Nephron progenitor cell (in vitro differentiated cells): Measurements from ENCODE around the gene MGMT.
"Not testable (repeated sequence)": the region's sequence is repeated elsewhere in the genome, so short reads cannot be mapped to it uniquely, and the experiment has no call there.

ENCODE experiments used
- DNase-seq: peaks from one replicate; pipeline ENCODE4 v3.0.0; 2021
- H3K27ac Mint-ChIP-seq: 2 replicates; pipeline ENCODE4 v1.8.0; 2021; ENCODE audit warnings: mild to moderate bottlenecking, moderate library complexity, mixed read lengths
- H3K27me3 Mint-ChIP-seq: 2 replicates; pipeline ENCODE4 v1.8.0; 2021; ENCODE audit warnings: mild to moderate bottlenecking, low read depth, mixed read lengths; ENCODE audit not compliant: poor library complexity
- H3K36me3 Mint-ChIP-seq: 2 replicates; pipeline ENCODE4 v1.8.0; 2021; ENCODE audit warnings: low read depth, mixed read lengths
- H3K4me1 Mint-ChIP-seq: 2 replicates; pipeline ENCODE4 v1.8.0; 2021; ENCODE audit warnings: mixed read lengths
- H3K4me3 Mint-ChIP-seq: 2 replicates; pipeline ENCODE4 v1.8.0; 2021; ENCODE audit warnings: mild to moderate bottlenecking, moderate library complexity, mixed read lengths
- H3K9me3 Mint-ChIP-seq: 2 replicates; pipeline ENCODE4 v1.8.0; 2021; ENCODE audit warnings: mild to moderate bottlenecking, moderate library complexity, mixed read lengths
- TF ChIP-seq, protein P1 (sequence below): fragments of 200-600 bp; sonication (generic); IDR thresholded peaks from 2 replicates; pipeline ENCODE4 v1.5.0; 2021; ENCODE audit warnings: antibody characterized with exemption

The MGMT gene

DNA sequence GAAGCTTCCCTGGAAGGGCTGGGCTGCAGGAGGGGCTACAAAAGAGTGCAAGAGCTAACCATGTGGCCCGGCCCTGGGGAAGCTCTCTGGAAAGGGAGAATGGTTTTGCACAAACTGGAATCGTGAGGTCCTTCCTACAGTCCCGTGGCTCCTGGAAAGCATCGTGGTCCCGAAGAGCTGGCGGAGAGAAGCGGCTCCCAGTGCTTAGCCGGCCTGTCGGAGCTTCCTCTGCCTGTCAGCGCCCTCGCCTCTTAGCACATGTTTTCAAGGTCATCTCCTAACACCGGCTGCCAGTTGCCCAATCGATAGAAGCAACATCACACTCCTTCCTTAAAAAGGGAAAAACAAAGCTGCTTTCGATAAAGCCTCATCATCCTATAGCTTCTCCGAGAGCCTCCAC lies 42.1 kb upstream of the MGMT start:
- peaks cover 12% of the 10 kb centered on the region for H3K4me1 Mint-ChIP-seq
- no peak overlapping the region for H3K4me3 Mint-ChIP-seq
- H3K27me3 Mint-ChIP-seq, result peaks cover 3% of the 10 kb centered on the region
- TF ChIP-seq, protein P1, sequence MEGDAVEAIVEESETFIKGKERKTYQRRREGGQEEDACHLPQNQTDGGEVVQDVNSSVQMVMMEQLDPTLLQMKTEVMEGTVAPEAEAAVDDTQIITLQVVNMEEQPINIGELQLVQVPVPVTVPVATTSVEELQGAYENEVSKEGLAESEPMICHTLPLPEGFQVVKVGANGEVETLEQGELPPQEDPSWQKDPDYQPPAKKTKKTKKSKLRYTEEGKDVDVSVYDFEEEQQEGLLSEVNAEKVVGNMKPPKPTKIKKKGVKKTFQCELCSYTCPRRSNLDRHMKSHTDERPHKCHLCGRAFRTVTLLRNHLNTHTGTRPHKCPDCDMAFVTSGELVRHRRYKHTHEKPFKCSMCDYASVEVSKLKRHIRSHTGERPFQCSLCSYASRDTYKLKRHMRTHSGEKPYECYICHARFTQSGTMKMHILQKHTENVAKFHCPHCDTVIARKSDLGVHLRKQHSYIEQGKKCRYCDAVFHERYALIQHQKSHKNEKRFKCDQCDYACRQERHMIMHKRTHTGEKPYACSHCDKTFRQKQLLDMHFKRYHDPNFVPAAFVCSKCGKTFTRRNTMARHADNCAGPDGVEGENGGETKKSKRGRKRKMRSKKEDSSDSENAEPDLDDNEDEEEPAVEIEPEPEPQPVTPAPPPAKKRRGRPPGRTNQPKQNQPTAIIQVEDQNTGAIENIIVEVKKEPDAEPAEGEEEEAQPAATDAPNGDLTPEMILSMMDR, result no peak
- H3K27ac Mint-ChIP-seq, result no peak overlapping the region
- DNase-seq, result no peak
- no peaks in the 10 kb centered on the region for H3K36me3 Mint-ChIP-seq
- no peaks in the 10 kb centered on the region for H3K9me3 Mint-ChIP-seq

DNA sequence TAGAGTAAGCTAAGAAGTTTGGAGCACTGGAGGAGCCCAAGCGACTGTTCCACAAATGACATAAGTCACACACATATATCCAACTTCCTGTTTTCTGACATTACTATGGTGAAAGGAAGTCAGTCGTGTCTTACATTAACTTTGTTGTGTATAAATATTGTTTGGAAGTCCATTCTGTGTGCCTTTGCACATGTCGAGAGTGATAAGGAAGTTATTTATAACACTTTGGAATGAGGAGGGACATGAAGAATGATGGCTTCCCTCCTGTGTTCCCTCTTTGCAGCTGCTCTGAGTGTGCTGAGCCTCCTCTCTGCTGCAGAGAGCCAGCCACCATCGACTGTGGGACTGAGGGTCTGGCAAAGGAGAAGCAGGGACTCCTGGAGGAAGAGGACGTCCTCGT lies 40.4 kb upstream of the MGMT start:
- Mint-ChIP-seq H3K27ac (no peak overlapping the region), H3K27me3 (peaks cover 5% of the 10 kb centered on the region), H3K4me1 (peaks cover 12% of the 10 kb centered on the region), H3K36me3 (no peaks in the 10 kb centered on the region), H3K9me3 (no peaks in the 10 kb centered on the region), H3K4me3 (no peak overlapping the region)
- TF ChIP-seq, protein P1, result no peak
- no peak for DNase-seq

DNA sequence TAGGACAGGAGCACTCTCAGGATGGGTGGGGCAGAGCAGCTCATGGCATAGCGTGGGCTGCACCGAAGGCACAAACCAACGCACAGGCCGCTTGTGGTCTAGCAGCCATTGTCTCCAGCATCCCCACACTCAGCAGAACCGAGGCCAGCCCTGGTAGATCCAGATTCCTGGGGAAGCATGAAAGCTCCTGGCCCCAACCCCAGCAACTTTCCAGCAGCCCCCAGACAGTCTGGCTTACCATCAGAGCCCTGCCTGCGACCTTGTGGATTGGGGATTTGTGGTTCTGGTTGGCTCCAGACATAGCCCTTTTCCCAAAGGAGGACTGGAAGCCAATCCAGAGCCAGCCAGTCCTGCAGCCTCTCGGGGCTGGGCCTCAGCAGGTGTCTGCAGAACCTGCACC lies 33.8 kb upstream of the MGMT start:
- Mint-ChIP-seq H3K27me3 (peaks cover 5% of the 10 kb centered on the region), H3K4me1 (no peaks in the 10 kb centered on the region), H3K4me3 (no peak overlapping the region), H3K27ac (no peak overlapping the region), H3K9me3 (peaks cover 15% of the 10 kb centered on the region), H3K36me3 (no peaks in the 10 kb centered on the region)
- no peak for DNase-seq
- TF ChIP-seq, protein P1, result no peak

DNA sequence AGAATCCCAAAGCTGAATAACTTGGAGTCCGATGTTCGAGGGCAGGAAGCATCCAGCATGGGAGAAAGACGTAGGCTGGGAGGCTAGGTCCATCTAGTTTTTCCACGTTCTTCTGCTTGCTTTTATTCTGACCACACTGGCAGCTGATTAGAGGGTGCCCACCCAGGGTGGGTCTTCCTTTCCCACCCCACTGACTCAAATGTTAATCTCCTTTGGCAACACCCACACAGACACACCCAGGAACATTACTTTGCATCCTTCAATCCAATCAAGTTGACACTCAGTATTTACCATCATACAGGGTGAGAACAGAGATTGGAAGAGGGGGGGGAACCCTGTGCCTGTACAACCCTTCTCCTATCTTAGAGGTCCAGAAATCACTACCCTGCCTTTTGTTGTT lies 31.3 kb upstream of the MGMT start:
- DNase-seq, H3K27ac Mint-ChIP-seq, H3K27me3 Mint-ChIP-seq, H3K4me3 Mint-ChIP-seq, H3K36me3 Mint-ChIP-seq, H3K4me1 Mint-ChIP-seq: not testable (repeated sequence)
- peaks cover 15% of the 10 kb centered on the region for H3K9me3 Mint-ChIP-seq

DNA sequence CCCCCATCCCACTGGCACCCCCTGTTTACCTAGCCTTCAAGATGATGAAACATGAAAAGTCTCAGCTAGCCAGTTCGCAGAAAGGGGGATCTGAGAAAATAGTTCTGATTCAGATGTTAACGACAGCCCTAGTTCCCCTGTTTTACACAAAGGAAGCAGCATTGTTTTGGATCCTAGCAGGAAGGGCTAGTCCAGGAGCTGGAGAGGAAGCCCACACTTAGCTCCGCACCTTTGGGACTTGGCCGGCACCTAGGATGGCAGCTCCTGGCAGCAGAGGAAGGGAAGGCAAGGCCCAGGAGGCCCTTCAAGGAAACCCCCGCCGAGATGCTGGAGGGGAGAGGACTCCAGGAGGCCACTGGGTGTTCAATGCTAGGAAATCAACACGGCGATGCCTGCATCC lies 29.0 kb upstream of the MGMT start:
- TF ChIP-seq, protein P1, result no peak

DNA sequence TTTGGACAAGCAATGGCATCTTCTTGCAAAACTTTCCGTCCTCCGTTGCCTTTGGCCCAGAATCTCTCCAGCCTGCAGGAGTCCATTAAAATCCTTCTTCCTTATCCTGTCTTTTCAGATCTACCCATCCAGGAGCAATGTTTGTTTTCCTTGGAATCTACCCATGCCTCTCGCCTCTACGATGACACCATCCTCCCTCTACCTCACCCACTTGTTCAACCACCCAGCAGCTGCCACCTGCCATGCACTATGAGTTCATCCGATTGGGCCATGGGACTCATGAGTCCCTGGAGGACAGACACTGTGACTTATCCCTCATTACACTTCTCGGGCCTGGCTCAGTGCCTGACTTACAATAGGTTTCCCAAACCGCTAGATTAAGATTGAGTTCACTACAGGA lies 26.8 kb upstream of the MGMT start:
- H3K4me3 Mint-ChIP-seq, result no peak overlapping the region
- no peaks in the 10 kb centered on the region for H3K36me3 Mint-ChIP-seq
- peaks cover 11% of the 10 kb centered on the region for H3K27me3 Mint-ChIP-seq
- no peak overlapping the region for H3K27ac Mint-ChIP-seq
- DNase-seq, result no peak
- H3K4me1 Mint-ChIP-seq, result peaks cover 20% of the 10 kb centered on the region
- TF ChIP-seq, protein P1, result no peak
- H3K9me3 Mint-ChIP-seq, result peaks cover 14% of the 10 kb centered on the region

More for the DNA sequence above, 29.0 kb upstream of the MGMT start:
- H3K27me3 Mint-ChIP-seq, result peaks cover 4% of the 10 kb centered on the region
- no peak for DNase-seq
- H3K4me3 Mint-ChIP-seq, result no peak overlapping the region
- no peak overlapping the region for H3K27ac Mint-ChIP-seq
- H3K9me3 Mint-ChIP-seq, result peaks cover 15% of the 10 kb centered on the region
- H3K36me3 Mint-ChIP-seq, result no peaks in the 10 kb centered on the region
- H3K4me1 Mint-ChIP-seq, result peaks cover 17% of the 10 kb centered on the region
